Hepatocyte (in vitro differentiated cells): ENCODE measurements around the gene TLN1.

ENCODE experiments used
- CTCF ChIP-seq: fragments of 200-600 bp; sonication (generic); IDR thresholded peaks from 2 replicates; pipeline ENCODE4 v1.5.1; 2016; ENCODE audit warnings: antibody characterized with exemption, mild to moderate bottlenecking; ENCODE audit not compliant: poor library complexity
- EZH2phosphoT487 ChIP-seq: fragments of 200-600 bp; sonication (generic); IDR thresholded peaks from one replicate; pipeline ENCODE4 v1.6.1; 2018; ENCODE audit warnings: antibody characterized with exemption, mild to moderate bottlenecking, low read depth, moderate library complexity; ENCODE audit not compliant: unreplicated experiment, severe bottlenecking

GRCh38 chr9:35711501-35712428 is 20.2 kb downstream of the TLN1 start:
- TF ChIP-seq EZH2phosphoT487, result no peak
- TF ChIP-seq CTCF, result no peak
